CD4-positive, alpha-beta T cell treated with Interleukin-12 subunit alpha and Interleukin-12 subunit beta, for 1 hour (primary cell): Measurements from ENCODE around the gene BSN.

Experiments
- DNase-seq: peaks from one replicate; pipeline ENCODE4 v3.0.0-alpha.2; 2020

Gene BSN

DNA sequence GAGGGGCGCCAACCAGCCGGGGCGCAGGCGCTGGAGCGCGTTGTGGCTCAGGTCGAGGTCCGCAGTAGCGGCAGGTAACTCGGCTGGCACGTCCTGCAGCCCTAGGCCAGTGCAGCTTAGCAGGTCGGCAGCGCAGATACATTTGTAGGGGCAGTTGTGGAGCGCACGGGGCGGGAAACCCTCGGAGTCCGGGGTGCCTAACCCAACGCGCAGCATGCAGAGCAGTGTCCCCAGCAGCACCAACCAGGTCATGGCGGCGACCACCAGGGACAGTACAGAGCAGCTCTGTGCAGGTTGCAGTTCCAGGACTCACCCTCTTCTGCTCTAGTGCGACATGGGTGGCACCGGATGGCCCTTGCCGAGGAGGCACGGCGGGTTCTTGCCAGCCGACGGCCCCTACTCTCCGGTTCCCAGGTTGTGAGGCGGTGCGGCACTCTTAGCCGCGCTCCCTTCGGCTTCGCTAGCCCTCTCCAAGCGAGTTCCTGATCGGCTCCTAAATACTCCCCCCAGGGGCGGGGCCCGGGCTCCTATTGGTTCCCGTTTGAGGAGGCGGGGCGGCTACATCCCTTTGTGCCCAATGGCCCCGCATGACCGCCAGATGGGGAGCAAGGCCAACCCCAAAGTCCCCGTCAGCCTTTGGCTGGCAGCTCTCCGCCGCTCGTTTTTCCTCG is 165.1 kb downstream of the BSN start, which contains the start of gene AMIGO3:
TSS of gene AMIGO3 (minus strand) at position 471 of the 671 bp plus-strand sequence. CDS start at position 252, 219 bp downstream.
- peak; percentile 91 for DNase-seq
